ENCODE data around the gene CCBE1.

GRCh38 chr18:59461171-59461570, 236.1 kb downstream of the CCBE1 start:
- TF ChIP-seq CTCF (IDR thresholded peaks at IDR 0.05; ENCODE audit: insufficient read depth, low read length, poor library complexity, severe bottlenecking) (no peak), EZH2phosphoT487 (conservative IDR thresholded peaks at IDR 0.05; ENCODE audit: low read length) (no peak)

Data from SU-DHL-6 (cell line).